Osteocyte (in vitro differentiated cells): ENCODE measurements around the gene PDXK. TPM values are rescaled to one million over a fixed set of nuclear protein-coding genes. Genes with fewer than 3 reads are reported as not detected.

ENCODE experiments used
- DNase-seq: peaks from one replicate; pipeline ENCODE4 v3.0.0; 2021; ENCODE audit warnings: mixed read lengths; ENCODE audit not compliant: unreplicated experiment; ENCODE audit errors: extremely low spot score
- H3K27ac Mint-ChIP-seq: one replicate; pipeline ENCODE4 v1.8.0; 2021; ENCODE audit warnings: mild to moderate bottlenecking, mixed read lengths; ENCODE audit not compliant: unreplicated experiment
- H3K27me3 Mint-ChIP-seq: one replicate; pipeline ENCODE4 v1.8.0; 2021; ENCODE audit warnings: mixed read lengths; ENCODE audit not compliant: unreplicated experiment
- H3K36me3 Mint-ChIP-seq: one replicate; pipeline ENCODE4 v1.8.0; 2021; ENCODE audit warnings: mixed read lengths; ENCODE audit not compliant: unreplicated experiment
- H3K4me1 Mint-ChIP-seq: one replicate; pipeline ENCODE4 v1.8.0; 2021; ENCODE audit warnings: mixed read lengths; ENCODE audit not compliant: unreplicated experiment
- H3K4me3 Mint-ChIP-seq: one replicate; pipeline ENCODE4 v1.8.0; 2021; ENCODE audit warnings: mild to moderate bottlenecking, moderate library complexity, mixed read lengths; ENCODE audit not compliant: unreplicated experiment
- H3K9me3 Mint-ChIP-seq: one replicate; pipeline ENCODE4 v1.8.0; 2021; ENCODE audit warnings: mixed read lengths; ENCODE audit not compliant: unreplicated experiment
- CTCF ChIP-seq: fragments of 200-600 bp; sonication (generic); IDR thresholded peaks from 2 replicates; pipeline ENCODE4 v1.5.0; 2021; ENCODE audit warnings: antibody characterized with exemption, mild to moderate bottlenecking, moderate library complexity
- total RNA-seq: library from RNA; stranded (reverse); gene quantifications from 2 replicates; pipeline ENCODE4 v1.2.1, GENCODE V29; 2021

The PDXK gene
- total RNA-seq, 1 donor from 2014 or later = 96.7 TPM

- Mint-ChIP-seq H3K4me1 (peaks cover 38% of the 10 kb centered on the region), H3K27me3 (no peaks in the 10 kb centered on the region), H3K36me3 (peaks cover 12% of the 10 kb centered on the region), H3K27ac (no peak overlapping the region), H3K4me3 (no peak overlapping the region), H3K9me3 (no peaks in the 10 kb centered on the region)
- TF ChIP-seq CTCF = no peak
- DNase-seq = no peak
These were observed 53.5 kb downstream of the PDXK start for GRCh38 chr21:43772425-43772821.

- TF ChIP-seq CTCF = no peak
- H3K4me1 Mint-ChIP-seq = peaks cover 36% of the 10 kb centered on the region
- H3K27me3 Mint-ChIP-seq = no peaks in the 10 kb centered on the region
- peak overlapping the region; percentile 89 for H3K4me3 Mint-ChIP-seq
- no peak overlapping the region for H3K27ac Mint-ChIP-seq
- peaks cover 12% of the 10 kb centered on the region for H3K36me3 Mint-ChIP-seq
- no peak for DNase-seq
- no peaks in the 10 kb centered on the region for H3K9me3 Mint-ChIP-seq
These were observed 55.2 kb downstream of the PDXK start for GRCh38 chr21:43774163-43774562.

- H3K27me3 Mint-ChIP-seq = no peaks in the 10 kb centered on the region
- H3K9me3 Mint-ChIP-seq = no peaks in the 10 kb centered on the region
- peak overlapping the region; percentile 76 for H3K27ac Mint-ChIP-seq
- no peak for DNase-seq
- peaks cover 12% of the 10 kb centered on the region for H3K36me3 Mint-ChIP-seq
- peak overlapping the region; percentile 89 for H3K4me3 Mint-ChIP-seq
- no peak for TF ChIP-seq CTCF
- H3K4me1 Mint-ChIP-seq = peaks cover 39% of the 10 kb centered on the region
These were observed 56.3 kb downstream of the PDXK start for GRCh38 chr21:43775190-43775589.

GRCh38 chr21:43775795-43776430 is 57.0 kb downstream of the PDXK start, which contains the start of gene CSTB:
TSS of gene CSTB (minus strand) at chr21:43776308. CDS start at chr21:43776269, 39 bp downstream.
- Mint-ChIP-seq H3K27ac (peak within 1 kb of the TSS; percentile 76), H3K4me1 (peaks cover 39% of the 10 kb centered on the region), H3K4me3 (peak within 1 kb of the TSS; percentile 89), H3K27me3 (no peaks in the 10 kb centered on the region), H3K36me3 (peaks cover 12% of the 10 kb centered on the region), H3K9me3 (no peaks in the 10 kb centered on the region)
- TF ChIP-seq CTCF = no peak
- peak; percentile 92 for DNase-seq

GRCh38 chr21:43777953-43778352 is 59.0 kb downstream of the PDXK start:
- Mint-ChIP-seq H3K9me3 (no peaks in the 10 kb centered on the region), H3K36me3 (peaks cover 12% of the 10 kb centered on the region), H3K27me3 (no peaks in the 10 kb centered on the region), H3K4me1 (peaks cover 39% of the 10 kb centered on the region), H3K27ac (no peak overlapping the region), H3K4me3 (peak overlapping the region; percentile 69)
- no peak for TF ChIP-seq CTCF
- no peak for DNase-seq
